ENCODE data around the gene LTBP1.
"Not testable (repeated sequence)": the region's sequence is repeated elsewhere in the genome, so short reads cannot be mapped to it uniquely, and the experiment has no call there.

Gene LTBP1

GRCh38 chr2:33336036-33336625 is 389.4 kb downstream of the LTBP1 start:
- no peak for DNase-seq (ENCODE audit: low read depth in 1 of 2, low spot score in 1 of 2)

DNA sequence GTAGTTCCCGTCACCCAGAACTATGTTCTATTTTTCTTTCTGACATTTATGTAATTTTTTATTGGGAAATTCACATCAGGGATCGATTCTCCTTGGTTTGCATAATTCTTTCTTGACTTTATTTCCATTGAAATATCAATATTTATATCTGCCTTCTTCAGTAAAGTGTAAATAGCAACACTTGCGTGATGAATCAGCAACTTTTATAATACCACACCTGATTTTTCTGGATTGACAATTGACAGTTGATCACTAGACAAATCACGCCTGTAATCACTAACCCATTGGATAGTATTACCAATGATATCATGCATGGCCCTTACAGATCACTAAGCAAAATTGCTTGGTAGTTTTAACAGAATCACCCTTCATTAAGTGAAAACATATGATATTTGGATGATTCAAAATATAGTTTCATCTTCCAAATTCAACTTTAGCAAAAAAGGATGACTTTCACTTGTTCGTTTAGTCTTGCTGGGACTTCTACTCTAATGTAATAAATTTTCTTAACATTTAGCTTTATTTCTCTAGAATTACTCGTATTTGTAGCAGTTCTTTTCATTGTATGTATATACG is 390.7 kb downstream of the LTBP1 start:
- no peak for DNase-seq (ENCODE audit: low read depth in 1 of 2, low spot score in 1 of 2)

DNA sequence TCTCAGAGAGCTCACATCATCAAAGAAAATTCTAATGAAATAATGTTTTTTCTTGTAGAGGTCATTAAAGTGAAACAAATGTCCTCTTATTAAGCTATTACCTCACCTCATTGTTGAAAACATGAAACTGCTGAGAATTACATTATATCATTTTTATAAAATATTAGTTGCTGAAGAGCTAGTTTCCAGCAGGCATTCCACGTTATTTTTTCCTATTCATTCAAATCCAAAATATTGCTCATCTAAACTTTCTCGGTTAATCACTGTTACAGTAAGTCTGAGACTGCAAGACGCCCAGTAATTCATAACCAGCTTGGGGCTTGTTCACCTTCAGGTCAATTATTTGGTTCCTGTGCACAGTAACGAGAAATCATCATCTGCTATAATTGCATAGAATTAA is 391.2 kb downstream of the LTBP1 start:
- DNase-seq (ENCODE audit: low read depth in 1 of 2, low spot score in 1 of 2), result no peak

- no peak for DNase-seq (ENCODE audit: low read depth in 1 of 2, low spot score in 1 of 2)
These were observed 392.5 kb downstream of the LTBP1 start for GRCh38 chr2:33339269-33339668.

GRCh38 chr2:33340280-33340679 is 393.5 kb downstream of the LTBP1 start:
- no peak for DNase-seq (ENCODE audit: low read depth in 1 of 2, low spot score in 1 of 2)

GRCh38 chr2:33342171-33342570 is 395.4 kb downstream of the LTBP1 start:
- DNase-seq (ENCODE audit: low read depth in 1 of 2, low spot score in 1 of 2), result no peak

DNA sequence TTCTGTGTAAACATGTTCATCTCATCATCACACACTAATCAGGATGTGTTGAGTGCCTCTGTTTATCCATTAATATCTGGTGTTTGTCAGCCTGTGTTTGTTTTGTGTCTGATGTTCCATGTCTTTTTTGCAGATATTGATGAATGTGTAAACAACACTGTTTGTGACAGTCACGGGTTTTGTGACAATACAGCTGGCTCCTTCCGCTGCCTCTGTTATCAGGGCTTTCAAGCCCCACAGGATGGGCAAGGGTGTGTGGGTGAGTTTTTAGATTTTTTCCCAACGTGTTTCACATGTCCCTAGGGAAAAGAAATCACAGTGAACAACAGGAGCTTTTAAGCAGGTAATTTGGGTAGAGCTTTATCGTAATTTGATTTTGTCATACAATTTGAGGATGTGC is 396.0 kb downstream of the LTBP1 start:
- no peak for DNase-seq (ENCODE audit: low read depth in 1 of 2, low spot score in 1 of 2)

GRCh38 chr2:33343387-33343895 is 396.7 kb downstream of the LTBP1 start:
- DNase-seq (ENCODE audit: low read depth in 1 of 2, low spot score in 1 of 2), result no peak

GRCh38 chr2:33344230-33344629 is 397.5 kb downstream of the LTBP1 start:
- no peak for DNase-seq (ENCODE audit: low read depth in 1 of 2, low spot score in 1 of 2)

GRCh38 chr2:33347856-33348255 is 401.1 kb downstream of the LTBP1 start:
- no peak for DNase-seq (ENCODE audit: low read depth in 1 of 2, low spot score in 1 of 2)

DNA sequence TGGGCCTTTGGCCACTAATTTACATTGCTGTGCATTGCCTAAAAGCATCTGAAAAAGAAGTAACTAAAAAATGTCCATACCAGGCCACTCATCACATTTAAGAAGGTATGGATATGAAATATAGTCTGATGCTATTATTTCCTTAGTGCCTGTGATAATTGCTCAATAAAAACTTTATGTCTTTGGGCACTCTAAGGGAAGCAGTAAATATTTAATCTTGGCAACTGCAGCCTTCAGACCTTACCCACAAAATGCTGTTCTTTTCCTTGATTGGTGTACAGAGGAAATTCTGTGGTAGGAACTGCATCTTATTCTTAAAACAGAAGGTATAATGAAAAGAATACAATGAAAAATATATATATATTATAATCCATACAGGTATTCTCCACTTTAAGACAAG is 403.9 kb downstream of the LTBP1 start:
- DNase-seq (ENCODE audit: low read depth in 1 of 2, low spot score in 1 of 2), result no peak

- no peak for DNase-seq (ENCODE audit: low read depth in 1 of 2, low spot score in 1 of 2)
These were observed 405.0 kb downstream of the LTBP1 start for GRCh38 chr2:33351781-33352180.

- no peak for DNase-seq (ENCODE audit: low read depth in 1 of 2, low spot score in 1 of 2)
These were observed 408.2 kb downstream of the LTBP1 start for GRCh38 chr2:33354981-33355380.

DNA sequence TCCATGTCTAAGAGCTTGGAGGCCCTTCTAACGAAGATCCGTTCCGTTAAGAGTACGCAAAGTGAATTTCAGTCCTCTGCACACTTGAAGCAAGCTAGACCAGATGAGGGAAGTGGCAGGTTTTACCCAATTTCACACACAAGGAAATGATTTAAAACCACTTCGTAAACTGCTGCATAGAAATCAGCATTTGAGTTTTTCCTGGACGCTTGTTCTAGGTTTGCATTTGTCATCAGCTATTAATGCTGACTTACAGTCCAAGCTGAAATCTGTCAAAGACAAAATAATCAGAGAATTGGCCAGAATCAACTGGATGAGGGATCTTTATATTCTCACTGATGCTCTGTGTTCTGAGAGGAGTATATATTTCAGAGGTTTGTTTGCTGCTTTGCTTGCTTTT is 412.1 kb downstream of the LTBP1 start:
- DNase-seq (ENCODE audit: low read depth in 1 of 2, low spot score in 1 of 2), result no peak

- DNase-seq (ENCODE audit: low read depth in 1 of 2, low spot score in 1 of 2), result no peak
These were observed 416.9 kb downstream of the LTBP1 start for GRCh38 chr2:33363325-33364298.

DNA sequence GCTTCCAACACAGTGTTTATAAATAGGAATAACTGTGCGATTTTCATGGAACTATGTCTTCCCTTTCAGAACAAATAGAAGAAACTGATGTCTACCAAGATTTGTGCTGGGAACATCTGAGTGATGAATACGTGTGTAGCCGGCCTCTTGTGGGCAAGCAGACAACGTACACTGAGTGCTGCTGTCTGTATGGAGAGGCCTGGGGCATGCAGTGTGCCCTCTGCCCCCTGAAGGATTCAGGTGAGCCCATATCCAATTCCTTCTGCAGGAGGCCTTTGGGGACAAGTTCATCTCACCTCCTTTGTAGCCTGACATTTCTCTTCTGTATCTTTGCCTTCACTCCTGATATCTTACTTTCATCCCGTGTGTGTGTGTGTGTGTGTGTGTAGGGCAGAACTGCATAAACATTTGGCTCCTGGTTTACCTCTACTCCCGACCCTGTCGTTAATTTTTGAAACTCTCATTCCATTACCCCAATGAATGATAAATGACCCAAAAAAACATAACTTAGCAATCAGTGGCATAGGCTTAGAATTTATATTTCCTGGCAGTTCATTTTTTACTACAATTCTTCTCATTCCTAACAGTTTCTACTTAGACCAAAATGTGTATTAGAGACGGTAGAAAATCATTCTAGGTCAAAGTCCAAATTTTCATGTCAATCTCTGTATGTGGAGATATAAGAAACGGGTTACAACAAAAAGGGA is 418.7 kb downstream of the LTBP1 start:
- DNase-seq (ENCODE audit: low read depth in 1 of 2, low spot score in 1 of 2), result no peak

DNA sequence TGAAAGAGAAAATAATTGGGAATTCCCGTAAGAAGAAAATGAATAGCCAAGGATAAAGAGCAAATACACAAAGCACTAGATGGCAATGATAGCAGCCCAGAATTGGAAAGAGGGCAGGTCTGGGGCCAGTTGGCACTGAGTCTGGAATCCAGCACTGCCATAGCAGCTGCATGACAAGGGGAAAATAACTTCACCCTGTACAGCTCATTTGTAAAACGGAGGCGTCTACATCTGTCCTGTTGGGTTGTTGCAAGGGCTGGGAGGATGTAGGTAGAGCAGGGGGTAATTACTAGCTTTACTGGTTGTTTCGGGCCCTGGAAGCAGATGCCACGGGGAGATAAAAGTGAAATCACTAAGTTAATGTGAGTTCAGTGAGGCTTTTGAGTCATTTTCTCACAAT is 419.7 kb downstream of the LTBP1 start:
- no peak for DNase-seq (ENCODE audit: low read depth in 1 of 2, low spot score in 1 of 2)

- not testable (repeated sequence) for DNase-seq (ENCODE audit: low read depth in 1 of 2, low spot score in 1 of 2)
These were observed 421.8 kb downstream of the LTBP1 start for GRCh38 chr2:33368524-33368923.

DNA sequence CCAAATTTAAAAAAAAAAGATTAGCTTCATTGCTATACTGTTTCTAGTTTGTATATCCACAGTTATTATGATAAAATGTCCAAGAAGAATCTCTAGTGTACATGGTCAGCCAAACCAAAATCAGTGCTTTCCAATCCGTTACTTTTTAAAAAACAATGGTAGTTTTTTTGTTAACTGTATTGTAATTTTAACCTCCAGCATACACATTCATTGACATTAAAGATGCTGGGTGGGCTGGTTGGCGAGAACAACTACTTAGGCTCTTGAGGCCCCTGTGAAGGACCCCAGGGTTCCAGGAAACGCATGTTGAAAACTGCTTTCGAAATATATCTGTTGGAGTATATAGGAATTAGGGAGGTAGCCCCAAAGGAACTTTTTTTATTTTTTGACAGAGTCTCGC is 422.4 kb downstream of the LTBP1 start:
- DNase-seq (ENCODE audit: low read depth in 1 of 2, low spot score in 1 of 2), result no peak

- DNase-seq (ENCODE audit: low read depth in 1 of 2, low spot score in 1 of 2), result no peak
These were observed 424.0 kb downstream of the LTBP1 start for GRCh38 chr2:33370636-33371265.
